H1 (cell line): Measurements from ENCODE around the gene BRME1. TPM values are rescaled to one million over a fixed set of nuclear protein-coding genes. Genes with fewer than 3 reads are reported as not detected.

Experiments
- CTCF ChIA-PET: fragments of 300-600 bp; sonication (Branson Sonifier 250); formaldehyde crosslinking; loops from one replicate; lab custom pipeline; 2021; ENCODE audit not compliant: partially characterized antibody; lab: Charles Lee
- POLR2A ChIA-PET: fragments of 300-600 bp; sonication (Branson Sonifier 250); formaldehyde crosslinking; loops from one replicate; lab custom pipeline; 2021; ENCODE audit warnings: inconsistent platforms; ENCODE audit not compliant: partially characterized antibody; lab: Charles Lee
- DNase-seq, 2 experiments: peaks; one replicate each; pipeline versions ENCODE4 v3.0.0 to v3.0.0-alpha.2; 2010 to 2022; ENCODE audit warnings: low spot score in 2 of 2, low read depth in 1 of 2, mixed read lengths in 1 of 2
- FAIRE-seq: peaks from 2 replicates; lab custom pipeline; 2011; peaks lifted over from hg19 to GRCh38; lab: Jason Lieb, UNC
- H2AFZ ChIP-seq: 2 replicates; pipeline ENCODE4 v1.8.1; 2012; ENCODE audit warnings: low read length, inconsistent platforms
- H2AK5ac ChIP-seq: 2 replicates; pipeline ENCODE4 v1.6.1; 2013; ENCODE audit warnings: low read depth, low read length
- H2BK120ac ChIP-seq: replicated peaks from 2 replicates; pipeline ENCODE3; 2013; ENCODE audit warnings: low read depth, low read length, inconsistent platforms
- H2BK12ac ChIP-seq: 2 replicates; pipeline ENCODE4 v1.6.1; 2013; ENCODE audit warnings: low read depth, low read length
- H2BK15ac ChIP-seq: 2 replicates; pipeline ENCODE4 v1.6.1; 2013; ENCODE audit warnings: low read length
- H2BK20ac ChIP-seq: 2 replicates; pipeline ENCODE4 v1.6.1; 2013; ENCODE audit warnings: low read length
- H2BK5ac ChIP-seq: 2 replicates; pipeline ENCODE4 v1.6.1; 2013; ENCODE audit warnings: low read depth, low read length
- H3K14ac ChIP-seq: 2 replicates; pipeline ENCODE4 v1.6.1; 2013; ENCODE audit warnings: inconsistent platforms; ENCODE audit not compliant: insufficient read length
- H3K18ac ChIP-seq: 2 replicates; pipeline ENCODE4 v1.6.1; 2013; ENCODE audit warnings: low read length; ENCODE audit errors: extremely low read depth
- H3K23ac ChIP-seq: 2 replicates; pipeline ENCODE4 v1.6.1; 2013; ENCODE audit warnings: inconsistent platforms; ENCODE audit not compliant: insufficient read length
- H3K23me2 ChIP-seq: 2 replicates; pipeline ENCODE4 v1.6.1; 2013; ENCODE audit warnings: low read depth, low read length
- H3K27ac ChIP-seq: 2 replicates; pipeline ENCODE4 v1.6.1; 2011; ENCODE audit warnings: low read depth, low read length, inconsistent platforms
- H3K27me3 ChIP-seq, 4 experiments: replicated peaks in 1 of 4; 1 replicate in 1 of 4; 2 replicates in 3 of 4; pipeline versions ENCODE4 v1.6.1 to v1.8.1; 2011 to 2013; ENCODE audit warnings: low read length in 3 of 4, mild to moderate bottlenecking in 3 of 4, inconsistent platforms in 2 of 4, mixed read lengths in 2 of 4, moderate library complexity in 1 of 4; ENCODE audit not compliant: control insufficient read depth in 3 of 4, insufficient read depth in 3 of 4; ENCODE audit errors: extremely low read depth in 1 of 4
- H3K36me3 ChIP-seq, 4 experiments: 2 replicates each; pipeline versions ENCODE4 v1.6.1 to v1.8.1; 2011 to 2013; ENCODE audit warnings: mild to moderate bottlenecking in 4 of 4, low read length in 3 of 4, moderate library complexity in 2 of 4, control low read depth in 1 of 4, inconsistent platforms in 1 of 4; ENCODE audit not compliant: insufficient read depth in 4 of 4, control insufficient read depth in 2 of 4
- H3K4ac ChIP-seq: replicated peaks from 2 replicates; pipeline ENCODE3; 2013; ENCODE audit warnings: low read length, low read depth, mixed read lengths, inconsistent platforms; ENCODE audit not compliant: insufficient read length
- H3K4me1 ChIP-seq, 4 experiments: replicated peaks in 1 of 4; 1 replicate in 1 of 4; 2 replicates in 3 of 4; pipeline versions ENCODE4 v1.6.1 to v1.8.1; 2011 to 2013; ENCODE audit warnings: low read length in 3 of 4, inconsistent platforms in 2 of 4, mixed read lengths in 1 of 4; ENCODE audit not compliant: insufficient read depth in 4 of 4, control insufficient read depth in 3 of 4
- H3K4me2 ChIP-seq, 2 experiments: 2 replicates each; pipeline versions ENCODE4 v1.6.1 to v1.8.1; 2011 to 2013; ENCODE audit warnings: low read depth in 2 of 2, low read length in 2 of 2, control low read depth in 1 of 2, inconsistent platforms in 1 of 2, mild to moderate bottlenecking in 1 of 2; ENCODE audit not compliant: insufficient read depth in 1 of 2
- H3K4me3 ChIP-seq, 4 experiments: fragments of 200-600, 300-600 bp in 1 of 4; sonication (generic), shearing (Covaris generic), sonication (Bioruptor Twin) in 1 of 4; 2 replicates each; pipeline versions ENCODE4 v1.5.1 to v1.8.1; 2011 to 2016; ENCODE audit warnings: low read length in 4 of 4, low read depth in 3 of 4, control low read depth in 2 of 4, inconsistent platforms in 2 of 4, mild to moderate bottlenecking in 2 of 4, mixed read lengths in 1 of 4, moderate library complexity in 1 of 4; ENCODE audit not compliant: insufficient read depth in 2 of 4; ENCODE audit errors: extremely low read depth in 1 of 4
- H3K56ac ChIP-seq: replicated peaks from 2 replicates; pipeline ENCODE3; 2013; ENCODE audit warnings: low read depth, mild to moderate bottlenecking, mixed read lengths, low read length, inconsistent platforms; ENCODE audit not compliant: insufficient read length
- H3K79me1 ChIP-seq: 2 replicates; pipeline ENCODE4 v1.6.1; 2013; ENCODE audit warnings: low read depth, low read length, control low read depth
- H3K79me2 ChIP-seq, 2 experiments: 2 replicates each; pipeline versions ENCODE4 v1.6.1 to v1.8.1; 2012 to 2013; ENCODE audit warnings: low read length in 2 of 2, mild to moderate bottlenecking in 2 of 2, inconsistent platforms in 1 of 2; ENCODE audit not compliant: insufficient read depth in 2 of 2, control insufficient read depth in 1 of 2
- H3K9ac ChIP-seq, 4 experiments: replicated peaks in 1 of 4; 1 replicate in 1 of 4; 2 replicates in 3 of 4; pipeline versions ENCODE4 v1.6.1 to v1.8.1; 2011 to 2013; ENCODE audit warnings: low read depth in 3 of 4, low read length in 3 of 4, control low read depth in 2 of 4, mild to moderate bottlenecking in 2 of 4, moderate library complexity in 2 of 4, inconsistent platforms in 1 of 4; ENCODE audit errors: extremely low read depth in 1 of 4
- H3K9me3 ChIP-seq, 2 experiments: 2 replicates each; pipeline versions ENCODE4 v1.6.1 to v1.8.1; 2012 to 2013; ENCODE audit warnings: mild to moderate bottlenecking in 2 of 2, moderate library complexity in 2 of 2, control low read depth in 1 of 2, inconsistent platforms in 1 of 2, low read depth in 1 of 2, low read length in 1 of 2, mixed read lengths in 1 of 2; ENCODE audit not compliant: insufficient read depth in 2 of 2
- H4K20me1 ChIP-seq, 2 experiments: replicated peaks in 1 of 2; 2 replicates each; pipeline versions ENCODE3 to v1.8.1; 2011 to 2013; ENCODE audit warnings: inconsistent platforms in 2 of 2, low read length in 2 of 2, mild to moderate bottlenecking in 1 of 2; ENCODE audit not compliant: insufficient read depth in 2 of 2, control insufficient read depth in 1 of 2
- H4K5ac ChIP-seq: 2 replicates; pipeline ENCODE4 v1.6.1; 2013; ENCODE audit warnings: low read length, low read depth, mixed read lengths, inconsistent platforms; ENCODE audit not compliant: insufficient read length
- H4K8ac ChIP-seq: 2 replicates; pipeline ENCODE4 v1.8.0; 2013; ENCODE audit warnings: mild to moderate bottlenecking, moderate library complexity, low read length, inconsistent platforms; ENCODE audit not compliant: insufficient read depth; ENCODE audit errors: extremely low read depth
- H4K91ac ChIP-seq: replicated peaks from 2 replicates; pipeline ENCODE3; 2013; ENCODE audit warnings: low read length, mixed read lengths, inconsistent platforms; ENCODE audit not compliant: insufficient read length
- BCL11A ChIP-seq, 2 experiments: IDR thresholded peaks; one replicate each; pipeline ENCODE4 v1.6.1; 2011; ENCODE audit warnings: low read depth in 2 of 2, low read length in 2 of 2, mild to moderate bottlenecking in 2 of 2
- HDAC2 ChIP-seq, 2 experiments: fragments of 300-600 bp in 1 of 2; sonication (generic) in 1 of 2; IDR thresholded peaks; 2 replicates each; pipeline ENCODE4 v1.6.1; 2011 to 2012; ENCODE audit warnings: low read depth in 2 of 2, low read length in 2 of 2, mild to moderate bottlenecking in 2 of 2, moderate library complexity in 2 of 2, borderline replicate concordance in 1 of 2, inconsistent platforms in 1 of 2
- KDM1A ChIP-seq: fragments of 200-600, 300-600 bp; sonication (generic); IDR thresholded peaks from 2 replicates; pipeline ENCODE4 v1.7.1; 2016; ENCODE audit warnings: mild to moderate bottlenecking, low read length, borderline replicate concordance
- RAD21 ChIP-seq, 2 experiments: IDR thresholded peaks in 1 of 2; conservative IDR thresholded peaks in 1 of 2; 2 replicates each; pipeline ENCODE4 v1.6.1; 2011; ENCODE audit warnings: low read depth in 2 of 2, low read length in 2 of 2, improper control_type of control experiment in 1 of 2, inconsistent platforms in 1 of 2, mild to moderate bottlenecking in 1 of 2, moderate library complexity in 1 of 2
- RXRA ChIP-seq: IDR thresholded peaks from 2 replicates; pipeline ENCODE4 v1.6.1; 2011; ENCODE audit warnings: low read depth, mild to moderate bottlenecking, low read length, moderate library complexity; ENCODE audit not compliant: insufficient read depth
- SP1 ChIP-seq: IDR thresholded peaks from 2 replicates; pipeline ENCODE4 v1.6.1; 2011; ENCODE audit warnings: low read depth, low read length
- SP4 ChIP-seq: IDR thresholded peaks from 2 replicates; pipeline ENCODE4 v1.6.1; 2012; ENCODE audit warnings: low read length, inconsistent platforms
- WGBS, 2 experiments: shearing (Covaris generic) in 1 of 2; methylation state at CpG; one replicate each; pipeline versions ENCODE4 v1.1.6 to v1.1.7; 2013 to 2015; ENCODE audit warnings: low lambda C conversion rate in 2 of 2, mixed read lengths in 2 of 2, inconsistent platforms in 1 of 2, low coverage in 1 of 2, missing lambda C conversion rate in 1 of 2; ENCODE audit not compliant: insufficient replicate concordance in 2 of 2, insufficient coverage in 1 of 2, insufficient read length in 1 of 2; ENCODE audit errors: extremely low coverage in 1 of 2, missing lambda C conversion rate in 1 of 2; 5-methylcytosine and 5-hydroxymethylcytosine counted together
- polyA plus RNA-seq, 7 experiments: library from polyadenylated mRNA; depleted of rRNA in 3 of 7; stranded (reverse) in 5 of 7; unstranded in 2 of 7; fragments of >200 nt in 5 of 7; fragments of 200-250 nt in 2 of 7; gene quantifications; 1 replicate in 5 of 7; 2 replicates in 1 of 7; 4 replicates in 1 of 7; pipeline versions ENCODE4 v1.2.1 to v1.2.3, GENCODE V29; 2011 to 2013; ENCODE audit warnings: missing spikeins in 2 of 7, mixed read lengths in 2 of 7
- total RNA-seq: library from RNA; stranded (reverse); fragmentation: NEBNext Ultra II Directional; extraction: Animal tissue kit (Norgen Biotek cat#: 25700); gene quantifications from 2 replicates; pipeline ENCODE4 v1.2.1, GENCODE V29; 2021
- TF ChIP-seq, protein P1 (sequence below), 3 experiments: IDR thresholded peaks; 1 replicate in 2 of 3; 2 replicates in 1 of 3; pipeline versions ENCODE4 v1.5.1 to v1.6.1; 2011; ENCODE audit warnings: low read length in 3 of 3, mild to moderate bottlenecking in 3 of 3, inconsistent platforms in 2 of 3, low read depth in 1 of 3, moderate library complexity in 1 of 3; ENCODE audit not compliant: insufficient read depth in 1 of 3; ENCODE audit errors: control extremely low read depth in 1 of 3

The BRME1 gene
- total and polyA plus RNA-seq, 2 of the 8 experiments (the other 6 are each of a cell fraction or from before 2014, with no cell fraction given), result 4.6 to 4.7 TPM

DNA sequence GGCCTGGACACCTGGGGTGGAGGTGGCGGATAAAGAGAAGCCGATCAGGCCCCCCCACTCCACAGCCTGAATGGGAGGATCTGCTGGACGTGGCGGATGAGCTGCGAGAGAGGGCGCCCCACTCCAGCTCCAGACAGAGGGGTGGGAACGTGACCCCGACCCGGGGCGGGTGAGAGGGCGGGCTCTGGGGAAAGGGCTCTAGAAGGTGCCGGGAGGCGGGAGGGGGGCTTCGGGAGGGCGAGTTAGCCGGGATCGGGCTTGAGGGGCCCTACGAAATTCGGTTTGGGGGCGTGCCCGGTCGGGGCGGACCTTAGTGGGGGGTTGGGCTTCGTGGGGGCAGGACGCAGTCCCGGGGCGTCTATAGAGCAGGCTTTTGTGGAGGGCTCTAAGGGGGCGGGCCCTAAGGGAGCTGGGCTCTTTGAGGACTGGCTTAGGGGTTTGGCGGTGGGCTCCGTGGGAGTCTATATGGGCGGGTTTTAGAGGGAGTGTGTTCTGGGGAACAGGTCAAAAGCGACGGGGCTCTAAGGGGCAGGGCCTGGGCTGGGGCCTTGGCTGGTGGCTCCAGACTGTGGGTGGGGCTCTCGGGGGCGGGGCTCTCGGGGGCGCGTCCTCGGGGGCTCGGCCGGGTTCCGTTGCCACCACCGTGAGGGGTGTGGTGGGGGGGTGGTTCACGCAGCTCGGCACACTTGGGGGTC, 33.1 kb downstream of the BRME1 start:
- peak; percentile 48 for FAIRE-seq
- CTCF ChIA-PET, result interaction anchor here (0.6 to 2.0 kb wide), 12 partner anchors 10 to 176 kb away, joined by 3 to 13 read pairs (median 3); no protein-coding TSS in a partner anchor
- TF ChIP-seq SP4 (peak; percentile 77; the same call in 1 of the 2 replicates), RAD21 (IDR thresholded peaks at IDR 0.05 in 1 of 2, conservative IDR thresholded peaks at IDR 0.05 in 1 of 2; ENCODE audit: low read depth in 2 of 2, low read length in 2 of 2) (peak in 1 of 2 experiments; percentile 50; a peak in 3 of 4 replicates), HDAC2 (IDR thresholded peaks at IDR 0.05; ENCODE audit: borderline replicate concordance in 1 of 2, low read depth in 2 of 2, low read length in 2 of 2) (0 out of 4 replicates have a peak, but pooled peaks of 1 of the 2 experiments have one; percentile 14), KDM1A (no peak), RXRA (0 out of 2 replicates have a peak, but pooled peaks have one; percentile 44), BCL11A (IDR thresholded peaks at IDR 0.05; ENCODE audit: low read depth in 2 of 2, low read length in 2 of 2) (no peak), SP1 (peak; percentile 83)
- TF ChIP-seq, protein P1, sequence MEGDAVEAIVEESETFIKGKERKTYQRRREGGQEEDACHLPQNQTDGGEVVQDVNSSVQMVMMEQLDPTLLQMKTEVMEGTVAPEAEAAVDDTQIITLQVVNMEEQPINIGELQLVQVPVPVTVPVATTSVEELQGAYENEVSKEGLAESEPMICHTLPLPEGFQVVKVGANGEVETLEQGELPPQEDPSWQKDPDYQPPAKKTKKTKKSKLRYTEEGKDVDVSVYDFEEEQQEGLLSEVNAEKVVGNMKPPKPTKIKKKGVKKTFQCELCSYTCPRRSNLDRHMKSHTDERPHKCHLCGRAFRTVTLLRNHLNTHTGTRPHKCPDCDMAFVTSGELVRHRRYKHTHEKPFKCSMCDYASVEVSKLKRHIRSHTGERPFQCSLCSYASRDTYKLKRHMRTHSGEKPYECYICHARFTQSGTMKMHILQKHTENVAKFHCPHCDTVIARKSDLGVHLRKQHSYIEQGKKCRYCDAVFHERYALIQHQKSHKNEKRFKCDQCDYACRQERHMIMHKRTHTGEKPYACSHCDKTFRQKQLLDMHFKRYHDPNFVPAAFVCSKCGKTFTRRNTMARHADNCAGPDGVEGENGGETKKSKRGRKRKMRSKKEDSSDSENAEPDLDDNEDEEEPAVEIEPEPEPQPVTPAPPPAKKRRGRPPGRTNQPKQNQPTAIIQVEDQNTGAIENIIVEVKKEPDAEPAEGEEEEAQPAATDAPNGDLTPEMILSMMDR (IDR thresholded peaks at IDR 0.05; ENCODE audit: control extremely low read depth in 1 of 3, insufficient read depth in 1 of 3, low read depth in 1 of 3, low read length in 3 of 3), result peak; percentile 18 to 47 (median 36)

More for the DNA sequence above, 33.1 kb downstream of the BRME1 start:
- DNase-seq, result peak in 1 of 2 experiments; percentile 86
- H3K9me3 ChIP-seq, result no peaks in the 10 kb centered on the region
- no peak overlapping the region for H3K9ac ChIP-seq
- H4K8ac ChIP-seq, result 0 out of 2 replicates have a peak overlapping the region, but pooled peaks have one; percentile 25
- no peak overlapping the region for H2BK20ac ChIP-seq
- H3K14ac ChIP-seq, result no peak overlapping the region
- H3K4me3 ChIP-seq, result peak overlapping the region in 1 of 4 experiments; percentile 49; a peak in 3 of 8 replicates
- H3K23ac ChIP-seq, result no peak overlapping the region
- no peak overlapping the region for H2BK120ac ChIP-seq
- 4% methylated on average over 29 of the region's 45 CpGs; no CpG with 5 or more reads in 1 of the 2 experiments for WGBS, 2 experiments
- no peak overlapping the region for H3K27ac ChIP-seq
- H3K23me2 ChIP-seq, result no peaks in the 10 kb centered on the region
- H3K4me2 ChIP-seq, result peak overlapping the region; percentile 8 to 52; a peak in 3 of 4 replicates
- H3K36me3 ChIP-seq, result no peaks in the 10 kb centered on the region
- H2BK12ac ChIP-seq, result no peak overlapping the region
- no peak overlapping the region for H2AK5ac ChIP-seq
- no peaks in the 10 kb centered on the region for H3K79me1 ChIP-seq
- no peak overlapping the region for H3K56ac ChIP-seq
- H2BK5ac ChIP-seq, result no peak overlapping the region
- H2AFZ ChIP-seq, result no peak overlapping the region
- no peak overlapping the region for H4K91ac ChIP-seq
- H3K4me1 ChIP-seq, result no peaks in the 10 kb centered on the region; a peak in 2 of 7 replicates
- no peak overlapping the region for H4K5ac ChIP-seq
- POLR2A ChIA-PET, result interaction anchor here (0.8 to 1.8 kb wide), 8 partner anchors 9 to 66 kb away, joined by 3 to 7 read pairs (median 4); no protein-coding TSS in a partner anchor
- H2BK15ac ChIP-seq, result no peak overlapping the region
- no peaks in the 10 kb centered on the region for H3K79me2 ChIP-seq
- peaks cover 36 to 90% (median 66%) of the 10 kb centered on the region in 4 experiments for H3K27me3 ChIP-seq
- no peak overlapping the region for H3K4ac ChIP-seq
- peaks cover 0 to 12% of the 10 kb centered on the region in 2 experiments for H4K20me1 ChIP-seq
- H3K18ac ChIP-seq, result no peak overlapping the region
